Tibial nerve (tissue), 4 donors: ENCODE measurements around the gene VPS18. TPM values are rescaled to one million over a fixed set of nuclear protein-coding genes. Genes with fewer than 3 reads are reported as not detected.
A peak's percentile ranks its signal among the peaks of the same experiment; 100 is the strongest.
"Not testable (repeated sequence)": the region's sequence is repeated elsewhere in the genome, so short reads cannot be mapped to it uniquely, and the experiment has no call there.

Source experiments
- DNase-seq, 2 donors: peaks; one replicate each; pipeline ENCODE4 v3.0.0-alpha.2; 2019; ENCODE audit warnings: low spot score in 2 of 2
- H3K27ac ChIP-seq, 4 donors: fragments of 200-600 bp; sonication (generic) in 3 of 4; one replicate each; pipeline ENCODE4 v1.5.1; 2017 to 2019; ENCODE audit warnings: mild to moderate bottlenecking in 1 of 4
- H3K27me3 ChIP-seq, 2 donors: fragments of 200-600 bp; sonication (generic) in 1 of 2; one replicate each; pipeline versions ENCODE4 v1.5.1 to v1.6.0; 2017 to 2019
- H3K36me3 ChIP-seq, 3 donors: fragments of 200-600 bp; sonication (generic); one replicate each; pipeline ENCODE4 v1.5.1; 2018 to 2019
- H3K4me1 ChIP-seq, 4 donors: fragments of 200-600 bp; sonication (generic) in 3 of 4; one replicate each; pipeline ENCODE4 v1.5.1; 2017 to 2019
- H3K4me3 ChIP-seq, 4 donors: fragments of 200-600 bp; sonication (generic) in 3 of 4; one replicate each; pipeline ENCODE4 v1.5.1; 2017 to 2019; ENCODE audit warnings: mild to moderate bottlenecking in 1 of 4, moderate library complexity in 1 of 4
- H3K9me3 ChIP-seq, 4 donors: fragments of 200-600 bp; sonication (generic) in 3 of 4; one replicate each; pipeline ENCODE4 v1.5.1; 2017 to 2019
- CTCF ChIP-seq, 5 experiments: fragments of 200-600 bp in 3 of 5; fragments of 450-650 bp in 2 of 5; sonication (generic) in 3 of 5; IDR thresholded peaks; one replicate each; pipeline ENCODE4 v1.5.1; 2016 to 2019; ENCODE audit warnings: antibody characterized with exemption in 5 of 5, mild to moderate bottlenecking in 3 of 5, moderate library complexity in 2 of 5
- EP300 ChIP-seq, 2 donors: sonication (generic); formaldehyde crosslinking; IDR thresholded peaks; one replicate each; pipeline ENCODE4 v1.6.1; 2017; ENCODE audit warnings: antibody characterized with exemption in 2 of 2, mild to moderate bottlenecking in 1 of 2
- POLR2A ChIP-seq, 2 donors: fragments of 450-650 bp; IDR thresholded peaks; one replicate each; pipeline ENCODE4 v1.6.1; 2017; ENCODE audit warnings: antibody characterized with exemption in 2 of 2, mild to moderate bottlenecking in 2 of 2, moderate library complexity in 2 of 2
- WGBS, 2 donors: methylation state at CpG; one replicate each; pipeline ENCODE4 v1.1.5; 2018; 5-methylcytosine and 5-hydroxymethylcytosine counted together
- total RNA-seq, 4 donors: library from RNA; depleted of rRNA; stranded (reverse); fragments of >200 nt; gene quantifications; one replicate each; pipeline ENCODE4 v1.1.0, GENCODE V29; 2016

Gene VPS18
- total RNA-seq, 4 donors from 2014 or later, result 22.2 to 29.2 (median 25.2) TPM

- H3K27ac ChIP-seq, result no peak overlapping the region
- peak in 1 of 2 donors; percentile 47 for DNase-seq
- TF ChIP-seq POLR2A (IDR thresholded peaks at IDR 0.05) (no peak), CTCF (IDR thresholded peaks at IDR 0.05) (peak; percentile 35 to 70 (median 55)), EP300 (IDR thresholded peaks at IDR 0.05) (no peak)
- no peaks in the 10 kb centered on the region for H3K36me3 ChIP-seq
- peaks cover 0 to 6% (median 0%) of the 10 kb centered on the region in 4 donors for H3K4me1 ChIP-seq
- no peak overlapping the region for H3K4me3 ChIP-seq
- H3K9me3 ChIP-seq, result no peaks in the 10 kb centered on the region
- WGBS, 2 donors, result 47 to 67% methylated on average over 12 to 18 of the region's 18 CpGs
- H3K27me3 ChIP-seq, result peaks cover 0 to 7% of the 10 kb centered on the region in 2 donors
Observed at GRCh38 chr15:40859206-40859851, 34.9 kb upstream of the VPS18 start.

- not testable (repeated sequence) for H3K4me1 ChIP-seq, H3K4me3 ChIP-seq, H3K9me3 ChIP-seq, H3K36me3 ChIP-seq, H3K27ac ChIP-seq, DNase-seq
- 71 to 73% methylated on average over 4 of the region's 4 CpGs for whole genome bisulfite sequencing, 2 donors
- peaks cover 0 to 11% of the 10 kb centered on the region in 2 donors for H3K27me3 ChIP-seq
Observed at GRCh38 chr15:40861147-40861546, 33.1 kb upstream of the VPS18 start.

GRCh38 chr15:40863660-40864270 lies 30.5 kb upstream of the VPS18 start:
- Histone ChIP-seq H3K27ac (no peak overlapping the region), H3K27me3 (peaks cover 0 to 11% of the 10 kb centered on the region in 2 donors), H3K9me3 (no peaks in the 10 kb centered on the region), H3K4me1 (no peaks in the 10 kb centered on the region), H3K36me3 (no peaks in the 10 kb centered on the region), H3K4me3 (no peak overlapping the region)
- DNase-seq, result no peak
- TF ChIP-seq EP300 (IDR thresholded peaks at IDR 0.05) (no peak), CTCF (IDR thresholded peaks at IDR 0.05) (no peak), POLR2A (IDR thresholded peaks at IDR 0.05) (no peak)
- 56 to 60% methylated on average over 4 of the region's 4 CpGs for WGBS, 2 donors

- H3K9me3 ChIP-seq, result no peaks in the 10 kb centered on the region
- no peak overlapping the region for H3K27ac ChIP-seq
- TF ChIP-seq EP300 (IDR thresholded peaks at IDR 0.05) (no peak), CTCF (IDR thresholded peaks at IDR 0.05) (no peak), POLR2A (IDR thresholded peaks at IDR 0.05) (no peak)
- DNase-seq, result no peak
- H3K27me3 ChIP-seq, result peaks cover 0 to 13% of the 10 kb centered on the region in 2 donors
- no peaks in the 10 kb centered on the region for H3K36me3 ChIP-seq
- H3K4me3 ChIP-seq, result no peak overlapping the region
- no peaks in the 10 kb centered on the region for H3K4me1 ChIP-seq
- 92 to 96% methylated on average over 4 of the region's 4 CpGs for WGBS, 2 donors
Observed at GRCh38 chr15:40867199-40867598, 27.1 kb upstream of the VPS18 start.

- WGBS, 2 donors, result 72 to 74% methylated on average over 5 of the region's 5 CpGs
- Histone ChIP-seq H3K36me3 (no peaks in the 10 kb centered on the region), H3K4me3 (no peak overlapping the region), H3K9me3 (no peaks in the 10 kb centered on the region), H3K27ac (no peak overlapping the region), H3K4me1 (peaks cover 0 to 15% (median 6%) of the 10 kb centered on the region in 4 donors), H3K27me3 (peaks cover 0 to 20% of the 10 kb centered on the region in 2 donors)
- TF ChIP-seq EP300 (IDR thresholded peaks at IDR 0.05), result no peak
- no peak for TF ChIP-seq POLR2A (IDR thresholded peaks at IDR 0.05)
- no peak for TF ChIP-seq CTCF (IDR thresholded peaks at IDR 0.05)
- no peak for DNase-seq
Observed at GRCh38 chr15:40869686-40870085, 24.6 kb upstream of the VPS18 start.
